ENCODE results near the gene TEAD1.

DNA sequence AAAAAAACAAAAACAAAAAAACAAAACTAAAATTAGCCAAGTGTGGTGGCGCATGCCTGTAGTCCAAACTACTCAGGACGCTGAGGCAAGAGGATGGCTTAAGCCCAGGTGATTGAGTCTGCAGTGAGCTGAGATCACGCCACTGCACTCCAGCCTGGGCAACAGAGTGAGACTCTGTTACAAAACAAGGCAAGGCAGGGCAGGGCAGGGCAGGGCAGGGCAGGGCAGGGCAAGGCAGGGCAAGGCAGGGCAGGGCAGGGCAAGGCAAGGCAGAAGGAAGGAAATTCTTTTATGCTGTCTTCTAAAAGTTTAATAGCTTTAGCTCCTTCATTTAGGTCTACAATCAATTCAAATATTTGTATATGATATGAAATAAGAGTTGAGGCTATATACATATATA is 284.8 kb downstream of the TEAD1 start:
- TF ChIP-seq EZH2 (IDR thresholded peaks at IDR 0.05; ENCODE audit: low read length): no peak
- TF ChIP-seq, protein P1, sequence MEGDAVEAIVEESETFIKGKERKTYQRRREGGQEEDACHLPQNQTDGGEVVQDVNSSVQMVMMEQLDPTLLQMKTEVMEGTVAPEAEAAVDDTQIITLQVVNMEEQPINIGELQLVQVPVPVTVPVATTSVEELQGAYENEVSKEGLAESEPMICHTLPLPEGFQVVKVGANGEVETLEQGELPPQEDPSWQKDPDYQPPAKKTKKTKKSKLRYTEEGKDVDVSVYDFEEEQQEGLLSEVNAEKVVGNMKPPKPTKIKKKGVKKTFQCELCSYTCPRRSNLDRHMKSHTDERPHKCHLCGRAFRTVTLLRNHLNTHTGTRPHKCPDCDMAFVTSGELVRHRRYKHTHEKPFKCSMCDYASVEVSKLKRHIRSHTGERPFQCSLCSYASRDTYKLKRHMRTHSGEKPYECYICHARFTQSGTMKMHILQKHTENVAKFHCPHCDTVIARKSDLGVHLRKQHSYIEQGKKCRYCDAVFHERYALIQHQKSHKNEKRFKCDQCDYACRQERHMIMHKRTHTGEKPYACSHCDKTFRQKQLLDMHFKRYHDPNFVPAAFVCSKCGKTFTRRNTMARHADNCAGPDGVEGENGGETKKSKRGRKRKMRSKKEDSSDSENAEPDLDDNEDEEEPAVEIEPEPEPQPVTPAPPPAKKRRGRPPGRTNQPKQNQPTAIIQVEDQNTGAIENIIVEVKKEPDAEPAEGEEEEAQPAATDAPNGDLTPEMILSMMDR (optimal IDR thresholded peaks at IDR 0.05 in 1 of 3, IDR thresholded peaks at IDR 0.05 in 1 of 3, conservative IDR thresholded peaks at IDR 0.05 in 1 of 3; ENCODE audit: extremely low read depth in 1 of 3, insufficient read depth in 2 of 3, low read length in 3 of 3): no peak
